Measurements from ENCODE around the gene IQCN.
A peak's percentile ranks its signal among the peaks of the same experiment; 100 is the strongest.

The IQCN gene

DNA sequence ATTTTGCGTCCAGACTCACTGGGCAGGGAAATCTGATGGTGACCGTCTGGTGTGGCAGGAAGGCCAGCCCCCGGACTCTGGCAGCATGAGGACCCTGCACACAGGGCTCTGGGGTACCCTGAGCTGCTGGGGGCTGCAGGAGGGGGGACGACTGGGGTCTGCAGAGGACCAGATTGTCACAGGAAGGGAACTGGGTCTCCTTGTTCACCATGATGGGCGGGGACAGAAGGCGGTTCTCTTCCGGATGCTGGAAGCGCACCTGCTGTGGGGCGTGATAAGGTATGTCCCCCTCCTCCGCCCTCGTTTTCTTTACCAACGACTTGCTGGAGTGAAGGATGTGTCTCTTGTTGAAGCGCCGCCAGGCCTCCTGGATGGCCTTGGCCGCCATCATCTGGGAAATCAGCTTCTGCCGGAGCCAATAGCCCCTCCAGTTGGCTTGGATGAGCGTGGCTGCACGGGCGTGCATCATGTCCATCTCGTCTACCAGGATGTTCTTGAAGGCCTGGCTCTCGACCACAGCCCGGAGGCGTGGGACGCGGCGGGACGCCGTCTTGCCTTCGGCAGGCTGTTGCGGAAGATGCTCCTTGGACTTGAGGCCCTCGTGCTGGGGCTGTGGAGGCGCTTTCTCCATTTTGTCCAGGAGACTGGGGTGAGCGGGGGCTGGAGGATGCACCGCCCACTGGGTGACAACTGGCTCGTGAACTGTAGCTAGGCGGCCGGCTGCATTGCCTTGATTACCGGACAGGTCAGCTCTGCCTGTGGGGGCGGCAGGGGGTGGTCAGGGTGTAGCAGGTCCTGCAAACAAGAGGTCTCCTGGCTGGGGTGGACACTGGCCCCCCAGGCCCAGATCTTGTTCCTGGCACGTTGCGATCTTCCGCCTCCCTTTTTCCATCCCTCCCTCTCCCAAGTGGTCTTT, 7.2 kb downstream of the IQCN start:
- no peak for DNase-seq (ENCODE audit: low spot score)

DNA sequence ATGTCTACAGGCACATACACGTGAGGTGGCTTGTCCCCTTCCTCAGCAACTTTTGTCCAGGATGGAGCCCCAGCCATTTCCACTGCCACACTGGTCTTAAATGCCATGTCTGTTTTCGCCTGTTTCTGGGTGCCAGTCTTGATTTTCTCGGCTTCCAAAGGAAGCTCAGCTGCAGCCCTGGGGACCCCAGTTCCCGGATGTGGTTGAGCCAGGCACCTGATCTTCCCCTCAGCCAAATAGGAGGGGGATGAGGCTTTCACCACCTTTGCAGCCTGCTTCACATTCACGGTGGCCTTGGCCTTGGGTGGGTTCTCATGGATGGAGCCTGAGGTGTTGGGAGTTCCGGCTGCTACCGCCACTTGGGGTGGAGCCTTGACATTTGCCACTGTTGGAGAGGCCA, 8.7 kb downstream of the IQCN start:
- no peak for DNase-seq (ENCODE audit: low spot score)

DNA sequence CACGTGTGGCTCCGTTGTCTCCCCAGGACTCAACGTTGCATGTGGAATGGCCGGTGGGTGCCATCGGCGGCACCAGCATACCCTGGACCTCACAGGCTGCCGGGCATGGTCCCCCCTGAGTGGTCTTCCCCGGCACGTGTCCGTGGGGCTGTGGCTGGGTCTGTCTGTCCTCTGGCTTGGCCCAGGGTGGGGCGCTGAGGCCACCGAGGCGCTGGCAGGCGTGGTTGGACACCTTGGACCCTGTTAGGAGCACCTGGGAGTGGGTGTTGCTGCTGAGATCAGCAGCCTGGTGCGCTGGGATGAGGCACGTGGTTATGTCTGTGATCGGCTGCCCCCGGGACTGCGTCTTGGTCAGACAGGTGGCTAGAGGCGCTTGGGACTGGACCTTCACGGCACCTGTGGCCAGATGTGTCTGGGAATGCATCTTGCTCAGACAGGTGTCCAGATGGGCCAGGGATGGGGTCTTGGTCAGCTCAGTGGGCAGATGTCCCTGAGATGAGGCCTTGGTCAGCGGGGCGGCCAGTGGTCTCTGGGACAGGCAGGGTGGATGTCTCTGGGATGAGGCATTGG, 9.2 kb downstream of the IQCN start:
- DNase-seq (ENCODE audit: low spot score): no peak

DNA sequence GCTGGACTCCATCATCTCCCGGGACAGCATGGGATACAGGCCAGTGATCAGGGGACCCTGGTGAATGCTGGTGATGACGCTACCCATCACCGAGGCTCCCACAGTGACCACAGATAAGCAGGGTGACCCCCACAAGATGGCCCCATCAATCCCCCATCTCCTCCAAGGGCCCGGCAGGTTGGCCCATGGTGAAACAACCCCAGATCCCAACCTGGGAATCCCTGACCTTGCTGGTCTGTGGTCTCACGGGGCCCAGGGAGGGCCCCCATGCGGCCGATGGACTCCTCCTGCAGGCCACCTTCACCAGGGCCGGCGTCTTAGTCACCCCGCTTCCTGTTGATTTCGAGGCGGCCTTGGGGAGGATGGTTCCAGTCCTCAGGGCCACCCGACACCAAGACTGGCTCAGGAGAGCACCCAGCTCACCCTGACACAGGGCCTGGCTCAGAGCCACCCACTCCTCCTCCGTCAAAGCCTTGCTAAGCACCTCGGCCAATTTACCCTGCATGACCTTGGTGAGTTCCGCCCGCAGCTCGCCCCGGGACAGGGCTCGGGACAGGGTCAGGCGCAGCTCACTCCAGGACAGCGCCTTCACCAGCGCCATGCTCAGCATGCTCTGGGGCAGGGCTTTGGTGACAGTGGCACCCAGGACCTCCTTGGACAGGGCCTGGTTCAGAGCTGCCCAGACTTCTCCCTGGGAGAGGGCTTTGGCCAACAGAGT, 10.0 kb downstream of the IQCN start:
- DNase-seq (ENCODE audit: low spot score): no peak

DNA sequence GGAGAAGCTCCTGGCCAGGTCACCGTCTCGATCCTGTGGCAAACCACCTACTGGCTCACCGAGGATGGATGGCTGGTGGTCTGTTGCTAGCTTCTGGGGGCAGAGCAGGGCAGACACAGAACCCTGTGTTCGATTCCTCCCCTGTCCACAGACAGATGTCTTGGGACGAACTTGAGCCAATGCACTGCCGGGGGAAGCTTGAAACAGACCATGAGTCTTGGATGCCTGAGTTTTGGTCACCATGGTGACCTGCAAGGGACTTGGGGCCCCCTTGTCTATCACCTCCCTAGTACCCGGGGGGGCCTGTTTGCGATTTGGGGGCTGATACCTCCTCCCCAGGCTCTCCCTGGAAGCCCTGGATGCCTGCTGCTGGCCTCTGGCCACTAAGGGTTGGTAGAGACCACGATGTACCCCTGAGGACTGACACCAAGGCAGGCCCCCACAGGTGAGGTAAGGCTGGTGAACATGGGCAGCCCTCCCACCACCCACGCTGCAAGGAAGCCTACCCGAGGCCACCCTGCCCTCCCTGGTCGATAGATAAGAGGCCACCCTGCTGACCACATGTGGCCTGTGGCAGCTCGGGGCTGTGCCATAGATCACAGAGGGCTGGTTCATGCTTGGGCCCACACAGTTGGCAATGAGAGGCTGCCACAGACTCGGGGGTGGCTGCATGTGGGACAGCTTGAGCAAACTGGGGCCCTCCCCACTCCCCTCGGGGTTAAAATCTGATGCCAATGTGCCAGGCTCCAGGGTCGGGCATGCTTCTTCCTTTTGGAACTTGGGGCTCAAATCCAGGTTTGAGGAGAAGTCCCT, 10.7 kb downstream of the IQCN start:
- DNase-seq (ENCODE audit: low spot score): no peak

DNA sequence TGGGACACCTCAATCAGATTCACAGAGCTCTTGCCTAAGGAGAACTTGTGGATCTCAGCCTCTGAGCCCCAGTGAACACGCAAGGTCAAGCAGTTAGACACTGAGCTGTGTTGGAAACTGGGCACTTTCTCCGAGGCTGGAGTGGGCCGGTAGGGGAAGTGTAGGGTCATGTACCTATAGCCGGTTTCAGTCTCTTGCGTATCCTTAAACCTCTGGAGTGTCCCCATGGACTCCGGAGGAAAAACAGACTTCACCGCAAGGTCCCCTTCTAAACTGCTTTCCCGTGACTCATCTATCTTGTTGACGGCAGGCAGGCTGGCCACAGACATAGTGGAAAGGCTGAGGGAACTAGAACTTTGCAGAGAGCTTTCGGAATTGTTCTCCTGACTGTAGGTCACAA, 11.3 kb downstream of the IQCN start:
- DNase-seq (ENCODE audit: low spot score): no peak

DNA sequence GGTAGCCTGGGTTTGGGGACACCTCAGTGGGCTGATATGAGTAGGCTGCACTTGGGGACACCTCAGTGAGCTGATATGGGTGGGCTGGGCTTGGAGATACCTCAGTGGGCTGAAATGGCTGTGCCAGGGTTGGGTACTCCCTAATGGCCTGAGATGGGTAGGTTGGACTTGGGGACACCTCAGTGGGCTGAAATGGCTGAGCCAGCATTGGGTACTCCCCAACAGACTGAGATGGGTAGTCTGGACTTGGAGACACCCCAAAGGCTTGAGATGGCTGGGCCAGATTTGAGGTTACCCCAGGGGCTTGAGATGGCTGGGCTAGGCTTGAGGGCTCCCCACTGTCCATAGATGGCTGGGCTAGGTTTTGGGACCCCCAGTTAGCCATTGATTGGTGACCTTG, 12.1 kb downstream of the IQCN start:
- DNase-seq (ENCODE audit: low spot score): no peak

DNA sequence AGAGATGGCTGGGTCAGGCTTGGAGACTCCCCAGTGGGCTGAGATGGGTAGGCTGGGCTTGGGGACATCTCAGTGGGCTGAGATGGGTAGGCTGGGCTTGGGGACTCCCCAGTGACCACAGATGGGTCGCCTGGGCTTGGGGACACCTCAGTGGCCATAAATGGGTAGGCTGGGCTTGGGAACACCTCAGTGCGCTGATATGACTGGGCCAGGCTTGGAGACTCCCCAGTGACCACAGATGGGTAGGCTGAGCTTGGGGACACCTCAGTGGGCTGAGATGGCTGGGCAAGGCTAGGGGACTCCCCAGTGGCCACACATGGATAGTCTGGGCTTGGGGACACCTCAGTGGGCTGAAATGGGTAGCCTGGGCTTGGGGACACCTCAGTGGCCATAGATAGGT, 12.8 kb downstream of the IQCN start:
- DNase-seq (ENCODE audit: low spot score): no peak

DNA sequence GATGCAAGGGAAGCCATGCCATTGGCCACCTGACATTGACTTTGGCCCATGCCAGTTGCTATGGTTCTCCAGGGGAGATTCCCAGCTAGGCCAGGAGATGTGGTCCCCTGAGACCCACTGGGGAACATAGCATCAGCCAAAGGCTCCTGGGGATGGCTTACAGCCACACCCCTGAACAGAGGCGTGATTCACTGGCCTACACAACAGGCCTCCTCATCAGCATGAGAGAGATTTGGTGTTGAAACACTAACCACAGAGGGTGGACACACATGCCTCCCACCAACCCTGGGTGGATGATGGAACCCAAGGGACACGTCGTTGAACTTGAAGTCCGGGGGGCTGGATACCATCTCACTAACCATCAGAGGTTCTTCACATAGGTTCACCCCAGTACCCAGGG, 14.4 kb downstream of the IQCN start:
- DNase-seq (ENCODE audit: low spot score): no peak

DNA sequence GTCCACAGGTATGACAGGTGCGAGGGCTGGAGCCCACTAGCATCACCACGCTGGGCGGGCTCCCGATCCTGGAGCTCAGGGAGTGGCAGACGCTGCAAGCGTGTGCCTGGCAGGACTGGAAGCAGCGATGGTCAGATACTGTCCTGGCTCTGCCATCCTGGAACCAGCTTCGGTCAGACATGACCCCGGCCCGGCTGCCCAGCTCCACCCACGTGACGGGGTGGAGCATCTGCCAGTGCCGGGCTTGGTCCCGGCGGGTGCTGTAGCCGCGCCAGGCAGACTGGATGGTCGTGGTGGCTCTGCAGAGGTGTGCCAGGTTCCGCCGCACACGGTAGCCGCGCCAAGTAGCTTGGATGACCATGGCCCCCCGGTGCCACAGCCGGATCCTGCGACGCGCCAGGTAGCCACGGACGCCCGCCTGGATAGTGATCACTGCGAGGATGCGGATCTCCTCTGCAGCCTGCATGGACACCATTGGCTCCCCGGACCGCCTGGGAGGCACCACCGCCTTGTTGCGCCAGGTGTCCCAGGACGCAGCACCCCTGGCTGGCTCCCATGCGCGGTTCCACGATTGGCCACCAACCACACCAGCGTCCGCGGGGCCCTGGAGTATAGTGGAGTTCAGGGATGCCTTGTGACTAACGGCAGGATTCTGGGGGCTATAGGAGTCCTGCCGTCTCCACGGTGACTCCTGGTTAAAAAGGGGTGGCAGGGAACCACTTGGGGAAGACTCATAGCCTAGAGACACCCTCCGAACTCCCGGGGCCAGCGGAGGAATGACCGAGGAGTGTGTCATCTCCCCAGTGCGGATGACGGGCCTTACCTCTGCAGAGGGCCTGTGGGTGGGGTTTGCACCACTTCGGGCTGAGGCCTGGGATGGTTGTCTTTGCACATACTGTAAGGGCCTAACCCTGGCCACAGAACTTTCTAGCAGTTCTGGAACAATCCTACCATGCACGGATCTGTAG, 16.5 kb downstream of the IQCN start:
- peak; percentile 43 for DNase-seq (ENCODE audit: low spot score)

DNA sequence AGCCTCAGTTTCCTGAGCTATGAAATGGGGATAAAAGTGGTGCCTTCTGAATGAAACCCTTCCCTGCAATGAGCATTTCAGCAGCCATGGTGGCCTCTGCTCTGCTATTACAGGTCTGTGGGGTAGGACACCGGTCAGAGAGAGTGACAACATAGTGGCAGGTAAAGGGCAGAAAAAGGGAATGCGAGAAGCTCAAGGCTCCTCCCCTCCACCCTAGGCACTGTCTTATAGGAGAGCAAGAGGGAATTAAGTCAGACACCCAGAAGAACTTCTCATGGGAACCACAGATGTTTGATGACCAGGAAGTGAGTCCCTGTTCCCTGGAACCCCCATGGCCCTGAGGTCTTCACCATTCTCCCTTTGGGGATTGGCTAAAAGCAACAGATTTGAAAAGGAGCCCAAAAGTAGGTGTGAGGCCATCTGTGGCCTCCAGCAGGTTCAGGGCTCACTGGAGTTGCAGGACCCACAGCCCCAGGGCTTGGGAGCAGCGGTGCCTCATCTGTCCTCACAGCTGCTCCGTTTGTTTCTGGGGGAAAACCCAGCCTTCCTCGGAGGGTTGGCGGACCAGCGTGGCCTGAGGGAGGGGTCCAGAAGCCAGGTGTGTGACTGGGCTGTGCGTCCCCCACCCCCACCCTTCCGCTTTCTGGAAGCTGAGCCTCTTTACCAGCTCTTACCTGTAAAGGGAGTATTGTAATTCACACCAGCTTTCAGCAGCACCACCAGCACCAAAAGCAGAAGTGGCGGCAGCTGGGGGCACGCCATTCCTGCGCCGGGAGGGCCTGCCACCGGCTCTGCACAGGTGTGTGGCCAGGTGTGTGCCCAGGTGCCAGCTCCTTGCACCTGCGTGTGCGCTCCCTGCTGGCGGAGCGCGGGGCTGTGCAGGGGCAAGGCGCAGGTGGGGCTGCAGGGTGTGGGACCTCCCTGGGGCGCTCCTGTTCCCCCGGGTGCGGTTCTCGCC, 19.4 kb downstream of the IQCN start:
- no peak for DNase-seq (ENCODE audit: low spot score)

DNA sequence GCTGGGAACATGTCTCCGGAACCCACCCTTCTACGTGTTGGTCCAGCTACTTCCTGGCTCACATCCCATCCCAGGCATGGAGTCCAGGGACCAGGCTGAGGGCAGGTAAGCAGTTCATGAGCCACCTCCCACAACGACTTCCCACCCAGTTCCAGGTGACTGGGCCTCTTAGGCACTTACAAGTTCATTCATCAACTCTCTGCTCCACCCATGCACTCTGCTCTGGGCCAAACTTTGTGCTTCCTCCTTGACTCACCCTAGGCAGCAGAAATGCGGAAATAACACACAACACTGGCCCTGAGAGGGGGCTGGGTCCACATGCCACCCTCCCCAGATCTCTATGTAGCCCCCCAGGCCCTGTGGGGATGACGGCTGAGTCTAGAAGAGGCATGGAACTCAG, 20.5 kb downstream of the IQCN start:
- DNase-seq (ENCODE audit: low spot score): no peak

DNA sequence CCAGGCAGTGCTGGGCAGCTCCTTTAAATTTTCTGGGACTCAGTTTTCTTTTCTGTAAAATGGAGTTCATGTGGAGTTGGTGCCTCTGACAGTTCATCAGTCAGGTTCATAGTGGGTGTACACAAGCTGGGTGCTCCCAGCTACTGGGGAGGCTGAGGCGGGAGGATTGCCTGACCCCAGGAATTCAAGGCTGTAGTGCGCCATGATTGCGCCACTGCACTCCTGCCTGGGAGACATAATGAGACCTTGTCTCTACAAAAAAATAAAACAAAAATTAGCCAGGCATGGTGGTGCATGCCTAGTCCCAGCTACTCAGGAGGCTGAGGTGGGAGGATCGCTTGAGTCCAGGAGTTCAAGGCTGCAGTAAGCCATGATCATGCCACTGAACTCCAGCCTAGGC, 21.1 kb downstream of the IQCN start:
- DNase-seq (ENCODE audit: low spot score): no peak

DNA sequence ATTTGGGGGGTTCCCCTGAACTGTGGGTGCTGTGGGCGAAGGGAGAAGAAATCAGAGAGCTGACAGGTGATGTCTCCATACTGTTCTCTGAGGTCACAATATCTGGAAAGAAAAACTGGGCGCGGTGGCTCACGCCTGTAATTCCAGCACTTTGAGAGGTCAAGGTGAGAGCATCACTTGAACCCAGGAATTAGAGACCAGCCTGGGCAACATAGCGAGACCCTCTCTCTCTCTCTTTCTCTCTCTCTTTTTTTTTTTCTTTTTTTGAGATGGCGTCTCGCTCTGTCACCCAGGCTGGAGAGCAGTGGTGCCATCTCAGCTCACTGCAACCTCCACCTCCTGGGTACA, 21.9 kb downstream of the IQCN start:
- DNase-seq (ENCODE audit: low spot score): no peak

DNA sequence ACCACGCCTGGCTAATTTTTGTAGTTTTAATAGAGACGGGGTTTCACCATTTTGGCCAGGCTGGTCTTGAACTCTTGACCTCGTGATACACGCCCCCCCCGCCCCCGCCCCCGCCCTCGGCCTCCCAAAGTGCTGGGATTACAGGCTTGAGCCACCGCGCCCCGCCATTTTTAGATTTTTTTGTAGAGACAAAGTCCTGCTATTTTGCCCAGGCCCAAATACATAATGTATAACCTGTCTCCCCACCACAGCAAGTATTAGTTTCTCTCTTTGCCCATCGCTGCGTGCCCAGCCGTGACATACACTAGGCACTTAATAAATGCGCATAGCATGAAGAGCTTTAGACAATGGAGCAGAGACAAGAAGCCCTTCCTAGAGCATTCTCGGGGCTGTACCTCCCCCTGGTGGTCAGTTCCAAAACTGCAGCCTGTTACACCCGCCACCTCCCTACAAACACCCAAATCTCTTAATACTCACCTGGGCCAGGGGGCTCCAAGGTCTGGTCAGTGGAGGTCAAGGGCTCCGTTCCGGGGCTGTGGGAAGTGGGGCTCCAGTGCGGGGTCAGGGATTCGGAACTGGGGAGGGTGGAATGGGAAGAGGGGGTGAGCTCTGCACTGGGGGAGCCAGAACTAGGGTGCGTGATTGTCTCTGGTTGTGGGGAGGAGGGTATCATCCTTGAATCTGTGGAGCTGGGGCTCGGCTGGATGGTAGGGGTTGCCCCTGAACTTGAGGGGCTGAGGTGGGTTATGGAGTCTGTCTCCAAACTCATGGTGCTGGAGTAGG, 22.5 kb downstream of the IQCN start:
- peak; percentile 84 for DNase-seq (ENCODE audit: low spot score)

DNA sequence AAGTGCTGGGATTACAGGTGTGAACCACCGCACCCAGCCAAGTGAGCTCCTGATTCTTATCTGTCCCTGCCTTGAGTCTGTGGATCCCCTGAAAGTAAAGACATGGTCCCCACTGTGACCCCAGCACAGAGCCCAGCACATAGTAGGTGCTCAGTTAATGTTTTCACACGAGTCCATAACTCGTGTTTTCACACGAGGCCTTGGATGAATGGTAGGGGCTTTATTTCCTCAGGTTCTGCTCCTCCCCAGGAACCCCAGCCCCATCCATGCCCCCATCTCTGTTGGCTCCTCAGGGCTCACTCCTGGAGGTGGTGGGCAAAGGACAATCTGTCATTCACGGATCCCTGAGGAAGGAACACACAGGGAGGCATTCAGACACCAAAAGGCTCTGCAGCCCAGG, 24.4 kb downstream of the IQCN start:
- no peak for DNase-seq (ENCODE audit: low spot score)

DNA sequence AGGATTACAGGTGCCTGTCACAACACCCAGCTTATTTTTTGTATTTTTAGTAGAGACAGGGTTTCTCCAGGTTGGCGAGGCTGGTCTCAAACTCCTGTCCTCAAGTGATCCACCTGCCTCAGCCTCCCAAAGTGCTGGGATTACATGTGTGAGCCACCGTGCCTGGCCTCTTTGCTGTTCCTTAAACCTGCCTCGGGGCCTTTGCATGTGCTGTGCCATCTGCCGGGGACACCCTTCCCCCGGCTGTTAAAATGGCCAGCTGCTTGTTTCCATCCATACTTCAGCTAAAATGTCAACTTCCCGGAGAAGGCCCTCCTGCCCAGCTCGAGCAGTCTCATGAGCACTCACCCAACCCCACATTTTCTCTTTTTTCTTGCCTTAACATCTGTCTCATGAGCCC, 29.0 kb downstream of the IQCN start:
- no peak for DNase-seq (ENCODE audit: low spot score)

DNA sequence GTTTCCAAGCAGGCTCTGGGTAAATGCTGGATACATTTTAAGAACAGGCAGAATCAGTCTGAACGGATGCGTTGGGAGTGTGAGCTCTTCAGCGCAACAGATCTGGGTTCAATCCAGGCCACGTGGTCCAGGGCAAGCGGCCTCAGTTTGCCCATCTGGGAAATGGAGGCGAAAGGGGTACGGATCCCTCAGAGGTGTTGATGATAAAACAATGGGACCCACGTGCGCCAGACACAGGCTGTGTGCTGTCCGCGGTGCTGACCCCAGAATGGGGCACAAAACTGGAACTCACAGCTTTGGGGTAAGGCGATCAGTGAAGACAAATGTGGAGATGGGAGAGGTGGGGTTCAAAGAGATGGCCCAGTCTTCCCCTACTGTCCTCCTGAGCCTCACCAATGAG, 34.9 kb downstream of the IQCN start:
- no peak for DNase-seq (ENCODE audit: low spot score)

DNA sequence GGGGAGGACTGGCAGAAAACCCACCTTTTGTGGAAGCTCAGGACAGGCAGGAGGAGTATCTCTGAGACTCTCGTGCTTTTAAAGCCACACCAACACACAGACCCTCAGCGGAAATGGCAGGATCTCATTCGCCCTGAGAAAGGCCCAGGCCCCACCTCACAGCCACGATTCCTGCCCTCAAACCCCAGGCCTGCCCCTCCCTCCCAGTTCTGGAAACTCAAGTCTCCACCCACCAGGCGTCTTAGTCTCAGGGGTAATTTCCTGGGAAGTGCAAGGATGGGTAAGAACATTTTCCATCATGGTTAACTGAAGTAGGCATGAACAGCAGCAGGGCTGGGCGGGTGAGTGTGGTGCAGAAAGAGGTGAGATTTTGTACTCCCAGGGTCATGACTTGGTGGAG, 40.1 kb downstream of the IQCN start:
- DNase-seq (ENCODE audit: low spot score): no peak

Data from cerebellar cortex (tissue), 1 donor.